Heart right ventricle (tissue), 16 donors: ENCODE results near the gene GNB1L. TPM values are rescaled to one million over a fixed set of nuclear protein-coding genes. Genes with fewer than 3 reads are reported as not detected.

Experiments used
- ATAC-seq, 8 donors: fragments of 200-7000 bp; cut with Tn5 transposase; one replicate each; pipeline ENCODE4 v1.9.1; 2020; ENCODE audit warnings: mild to moderate bottlenecking in 8 of 8, moderate library complexity in 8 of 8, moderate number of reproducible peaks in 1 of 8
- DNase-seq, 2 donors: peaks; one replicate each; pipeline ENCODE4 v3.0.0-alpha.2; 2020
- H3K27ac ChIP-seq, 10 donors: fragments of 200-600 bp; sonication (generic) in 2 of 10; one replicate each; pipeline versions ENCODE4 v1.5.0 to v1.8.0; 2020 to 2022; ENCODE audit warnings: mild to moderate bottlenecking in 3 of 10
- H3K27me3 ChIP-seq, 7 donors: fragments of 200-600 bp; one replicate each; pipeline ENCODE4 v1.8.0; 2021 to 2022; ENCODE audit warnings: mild to moderate bottlenecking in 2 of 7
- H3K36me3 ChIP-seq, 9 donors: fragments of 200-600 bp; sonication (generic) in 1 of 9; one replicate each; pipeline versions ENCODE4 v1.5.0 to v1.8.0; 2020 to 2022; ENCODE audit warnings: mild to moderate bottlenecking in 2 of 9
- H3K4me1 ChIP-seq, 9 donors: fragments of 200-600 bp; sonication (generic) in 1 of 9; one replicate each; pipeline versions ENCODE4 v1.5.0 to v1.8.0; 2020 to 2022; ENCODE audit warnings: mild to moderate bottlenecking in 4 of 9
- H3K4me3 ChIP-seq, 10 donors: fragments of 200-600 bp; sonication (generic) in 2 of 10; one replicate each; pipeline versions ENCODE4 v1.5.0 to v1.8.0; 2020 to 2022; ENCODE audit warnings: mild to moderate bottlenecking in 7 of 10, moderate library complexity in 2 of 10
- H3K9me3 ChIP-seq, 11 donors: fragments of 200-600 bp in 10 of 11; sonication (generic) in 2 of 11; one replicate each; pipeline versions ENCODE4 v1.5.0 to v1.8.0; 2013 to 2022; ENCODE audit warnings: mild to moderate bottlenecking in 2 of 11, control low read depth in 1 of 11, moderate library complexity in 1 of 11
- WGBS, 2 donors: extraction: QIAGEN DNeasy Blood & Tissue Kit; methylation state at CpG; one replicate each; pipeline ENCODE4 v1.1.7; 2013; ENCODE audit warnings: inconsistent platforms in 1 of 2; 5-methylcytosine and 5-hydroxymethylcytosine counted together
- intact Hi-C, 10 donors: fragments of 100-400 bp; cut with DNase I; formaldehyde crosslinking; loops; one replicate each; pipeline versions ENCODE4 v1.11.1 to v1.14.2; 2022
- polyA plus RNA-seq, 2 donors: library from polyadenylated mRNA; stranded (reverse); fragments of 200-250 nt; gene quantifications; one replicate each; pipeline ENCODE4 v1.2.3, GENCODE V29; 2013
- total RNA-seq, 10 donors: library from RNA; stranded (reverse); fragmentation: NEBNext Ultra II Directional in 3 of 10; extraction: Animal tissue kit (Norgen Biotek cat#: 25700) in 3 of 10; gene quantifications; one replicate each; pipeline versions ENCODE4 v1.2.1 to v1.2.4, GENCODE V29; 2021 to 2023
- TF ChIP-seq, protein P1 (sequence below), 9 donors: fragments of 200-600 bp; sonication (generic) in 2 of 9; IDR thresholded peaks; one replicate each; pipeline versions ENCODE4 v1.5.0 to v1.8.0; 2021 to 2022; ENCODE audit warnings: antibody characterized with exemption in 9 of 9, mild to moderate bottlenecking in 5 of 9, moderate library complexity in 1 of 9
- donor health status: Arrhythmogenic right ventricular cardiomyopathy.
- donor health status: ischemic (EF 13 %, LVEDD 7.1; RV severe dilation, severe dysfunction).
- donor health status: healthy with polysubstance abuse.
- donor health status: DM: no; HTN: yes; CAD: no.
- donor health status: DM: no; HTN: no; CAD: no.
- donor health status: ischemic (EF 25% LVEDD 6.9; RV normal size, moderate dysfunction).
- donor health status: ischemic (EF 25% LVEDD 5.7; RV mildly dilated, moderate dysfunction).
- donor health status: healthy.
- donor health status: DM: yes; HTN: yes; CAD: no.
- donor health status: Ischemic cardiomyopathy.
- donor health status: ischemic (EF 35%, LVEDD 5.7; RV mildly dilated, moderate dysfunction).
- donor health status: nonischemic (EF 11% LVEDD 7.7; RV severe dilation, severe dysfunction).
- donor health status: DM: yes; HTN: yes; CAD: no.
- donor health status: PGD.
- donor health status: ischemic (EF 29% LVEDD 5.4; RV normal size, mild dysfunction).
- donor health status: nonischemic (EF 23%, LVEDD 6.1; RV moderate dilation, normal function).

The GNB1L gene
- total and polyA plus RNA-seq, 12 donors = 0.76 to 9.3 (median 1.9) TPM

DNA sequence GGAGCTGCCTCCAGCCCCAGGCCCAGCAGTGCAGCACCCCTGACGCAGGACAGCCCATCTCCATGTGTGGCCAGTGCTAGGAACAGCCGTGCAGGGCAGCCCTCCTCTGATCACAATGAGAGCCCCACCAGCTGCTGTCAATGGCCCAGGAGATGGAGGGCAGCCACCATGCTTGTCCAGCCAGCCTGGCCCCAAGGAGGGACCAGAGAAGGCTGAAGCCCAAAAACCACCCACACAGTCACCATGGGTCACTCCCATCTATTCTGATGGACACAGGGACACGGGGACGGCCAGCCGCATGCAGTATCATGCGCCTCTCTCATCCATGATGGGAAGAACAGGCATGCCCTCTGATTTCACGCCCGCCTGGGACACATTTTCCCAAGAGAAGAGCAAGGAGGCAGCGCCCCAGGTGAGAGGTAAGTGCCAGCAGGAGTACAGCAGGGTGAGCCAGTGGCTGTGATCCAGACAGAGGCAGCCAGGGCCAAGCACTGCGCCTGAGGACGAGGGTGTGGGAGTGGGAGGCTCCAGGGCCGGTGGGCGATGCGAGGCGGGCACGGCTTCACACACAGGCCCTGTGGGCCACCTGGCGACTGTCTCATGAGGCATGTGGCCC is 33.6 kb upstream of the GNB1L start:
- Histone ChIP-seq H3K4me1 (peaks cover 0 to 50% (median 15%) of the 10 kb centered on the region in 9 donors), H3K9me3 (no peaks in the 10 kb centered on the region), H3K27me3 (no peaks in the 10 kb centered on the region), H3K27ac (no peak overlapping the region), H3K4me3 (no peak overlapping the region), H3K36me3 (peaks cover 0 to 23% (median 0%) of the 10 kb centered on the region in 9 donors)
- TF ChIP-seq, protein P1, sequence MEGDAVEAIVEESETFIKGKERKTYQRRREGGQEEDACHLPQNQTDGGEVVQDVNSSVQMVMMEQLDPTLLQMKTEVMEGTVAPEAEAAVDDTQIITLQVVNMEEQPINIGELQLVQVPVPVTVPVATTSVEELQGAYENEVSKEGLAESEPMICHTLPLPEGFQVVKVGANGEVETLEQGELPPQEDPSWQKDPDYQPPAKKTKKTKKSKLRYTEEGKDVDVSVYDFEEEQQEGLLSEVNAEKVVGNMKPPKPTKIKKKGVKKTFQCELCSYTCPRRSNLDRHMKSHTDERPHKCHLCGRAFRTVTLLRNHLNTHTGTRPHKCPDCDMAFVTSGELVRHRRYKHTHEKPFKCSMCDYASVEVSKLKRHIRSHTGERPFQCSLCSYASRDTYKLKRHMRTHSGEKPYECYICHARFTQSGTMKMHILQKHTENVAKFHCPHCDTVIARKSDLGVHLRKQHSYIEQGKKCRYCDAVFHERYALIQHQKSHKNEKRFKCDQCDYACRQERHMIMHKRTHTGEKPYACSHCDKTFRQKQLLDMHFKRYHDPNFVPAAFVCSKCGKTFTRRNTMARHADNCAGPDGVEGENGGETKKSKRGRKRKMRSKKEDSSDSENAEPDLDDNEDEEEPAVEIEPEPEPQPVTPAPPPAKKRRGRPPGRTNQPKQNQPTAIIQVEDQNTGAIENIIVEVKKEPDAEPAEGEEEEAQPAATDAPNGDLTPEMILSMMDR (IDR thresholded peaks at IDR 0.05) = no peak
- no peak for DNase-seq
- WGBS, 2 donors = 94 to 96% methylated on average over 17 of the region's 17 CpGs
- no peak for ATAC-seq
- intact Hi-C loops = no loop called here

GRCh38 chr22:19887256-19887985 is 32.7 kb upstream of the GNB1L start:
- TF ChIP-seq, protein P1 (IDR thresholded peaks at IDR 0.05) = no peak

GRCh38 chr22:19886605-19887255 is 32.1 kb upstream of the GNB1L start:
- ATAC-seq (peak; percentile 14 to 57 (median 30)), DNase-seq (no peak)
- no peak overlapping the region for H3K4me3 ChIP-seq
- no peaks in the 10 kb centered on the region for H3K9me3 ChIP-seq
- intact Hi-C loops = no loop called here
- H3K27me3 ChIP-seq = no peaks in the 10 kb centered on the region
- peak overlapping the region in 3 of 10 donors; percentile 21 to 84 (median 47) for H3K27ac ChIP-seq
- peaks cover 0 to 25% (median 0%) of the 10 kb centered on the region in 9 donors for H3K36me3 ChIP-seq
- TF ChIP-seq, protein P1 (IDR thresholded peaks at IDR 0.05) = no peak
- peaks cover 0 to 42% (median 8%) of the 10 kb centered on the region in 9 donors for H3K4me1 ChIP-seq
- WGBS, 2 donors = 73 to 78% methylated on average over 12 of the region's 12 CpGs

More at GRCh38 chr22:19887256-19887985, 32.7 kb upstream of the GNB1L start:
- Histone ChIP-seq H3K4me1 (peaks cover 0 to 44% (median 13%) of the 10 kb centered on the region in 9 donors), H3K4me3 (no peak overlapping the region), H3K27me3 (no peaks in the 10 kb centered on the region), H3K36me3 (peaks cover 0 to 25% (median 0%) of the 10 kb centered on the region in 9 donors), H3K27ac (peak overlapping the region in 2 of 10 donors; percentile 21 to 80), H3K9me3 (no peaks in the 10 kb centered on the region)
- DNase-seq (no peak), ATAC-seq (no peak)
- intact Hi-C loops = no loop called here
- WGBS, 2 donors = 89 to 90% methylated on average over 16 of the region's 16 CpGs

GRCh38 chr22:19885841-19886592 is 31.3 kb upstream of the GNB1L start:
- peak overlapping the region in 3 of 10 donors; percentile 21 to 84 (median 47) for H3K27ac ChIP-seq
- no peak for DNase-seq
- intact Hi-C loops = no loop called here
- ATAC-seq = peak in 1 of 8 donors; percentile 19
- no peaks in the 10 kb centered on the region for H3K9me3 ChIP-seq
- TF ChIP-seq, protein P1 (IDR thresholded peaks at IDR 0.05) = no peak
- H3K4me3 ChIP-seq = no peak overlapping the region
- no peaks in the 10 kb centered on the region for H3K27me3 ChIP-seq
- 87% methylated on average over 15 of the region's 15 CpGs for WGBS, 2 donors
- H3K4me1 ChIP-seq = peaks cover 0 to 39% (median 9%) of the 10 kb centered on the region in 9 donors
- peaks cover 0 to 24% (median 0%) of the 10 kb centered on the region in 9 donors for H3K36me3 ChIP-seq
